Endothelial cell of umbilical vein (primary cell): ENCODE measurements around the gene CASP5.

Source experiments
- CTCF ChIP-seq, 2 donors: IDR thresholded peaks; 1 replicate in 1 of 2; 2 replicates in 1 of 2; pipeline ENCODE4 v1.5.1; 2011; ENCODE audit warnings: low read length in 2 of 2, mild to moderate bottlenecking in 2 of 2, moderate library complexity in 2 of 2, control low read depth in 1 of 2, inconsistent platforms in 1 of 2, low read depth in 1 of 2; ENCODE audit not compliant: insufficient read depth in 1 of 2; ENCODE audit errors: extremely low read depth in 1 of 2
- EZH2 ChIP-seq: IDR thresholded peaks from 2 replicates; pipeline ENCODE4 v1.6.1; 2012; ENCODE audit warnings: borderline replicate concordance, low read depth, mild to moderate bottlenecking, moderate library complexity, low read length, inconsistent platforms; ENCODE audit not compliant: severe bottlenecking
- FOS ChIP-seq: IDR thresholded peaks from 2 replicates; pipeline ENCODE4 v1.6.1; 2011; ENCODE audit warnings: mild to moderate bottlenecking, low read length, moderate library complexity, borderline replicate concordance; ENCODE audit not compliant: insufficient read depth
- JUN ChIP-seq: IDR thresholded peaks from 2 replicates; pipeline ENCODE4 v1.6.1; 2011; ENCODE audit warnings: borderline replicate concordance, low read depth; ENCODE audit not compliant: insufficient read length, insufficient read depth
- MAX ChIP-seq: IDR thresholded peaks from 2 replicates; pipeline ENCODE4 v1.6.1; 2011; ENCODE audit not compliant: insufficient read depth, insufficient read length
- MYC ChIP-seq: IDR thresholded peaks from one replicate; pipeline ENCODE4 v1.6.1; 2011; ENCODE audit warnings: mild to moderate bottlenecking, low read depth, low read length
- POLR2A ChIP-seq: IDR thresholded peaks from 2 replicates; pipeline ENCODE4 v1.6.1; 2012; ENCODE audit warnings: low read depth, mild to moderate bottlenecking, control low read depth, low read length
- POLR2AphosphoS5 ChIP-seq: IDR thresholded peaks from 2 replicates; pipeline ENCODE4 v1.6.1; 2012; ENCODE audit warnings: low read depth, mild to moderate bottlenecking, control low read depth, low read length, moderate library complexity; ENCODE audit not compliant: insufficient read depth

DNA sequence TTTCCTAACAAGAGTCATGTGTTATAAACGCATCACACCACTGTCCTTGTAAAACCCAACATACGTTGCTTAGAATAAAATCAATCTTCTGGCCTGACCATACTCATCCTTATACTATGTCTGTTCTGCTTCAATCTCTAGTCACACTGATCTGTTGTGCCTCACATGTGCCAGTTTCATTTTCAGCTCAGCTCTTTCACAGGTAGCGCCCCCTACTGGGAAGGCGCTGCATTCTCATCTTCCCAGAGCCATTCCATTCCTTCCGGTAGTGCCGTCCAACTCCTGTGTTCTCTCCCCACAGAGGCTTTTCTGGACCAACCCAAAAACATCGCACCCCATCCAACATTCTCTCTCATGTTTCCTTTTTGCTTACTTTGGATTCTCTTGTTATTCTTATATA, 22.2 kb downstream of the CASP5 start:
- no peak for TF ChIP-seq MAX
- TF ChIP-seq CTCF (IDR thresholded peaks at IDR 0.05; ENCODE audit: extremely low read depth in 1 of 2, insufficient read depth in 1 of 2, low read depth in 1 of 2, low read length in 2 of 2): peak; percentile 42 to 44
- no peak for TF ChIP-seq POLR2A
- no peak for TF ChIP-seq EZH2
- TF ChIP-seq MYC: no peak
- TF ChIP-seq POLR2AphosphoS5: no peak
- no peak for TF ChIP-seq JUN
- TF ChIP-seq FOS: no peak
